Hematopoietic multipotent progenitor cell treated with erythropoietin and hydrocortisone succinate and interleukin-3 and kit ligand, for 6 days (in vitro differentiated cells): Measurements from ENCODE around the gene ZNF407.

Experiments
- DNase-seq: peaks from one replicate; pipeline ENCODE4 v3.0.0-alpha.2; 2015

The ZNF407 gene

GRCh38 chr18:74793746-74794145 is 196.1 kb downstream of the ZNF407 start:
- DNase-seq = no peak

GRCh38 chr18:74795751-74796150 is 198.1 kb downstream of the ZNF407 start:
- DNase-seq = no peak

GRCh38 chr18:74796211-74796610 is 198.5 kb downstream of the ZNF407 start:
- no peak for DNase-seq

DNA sequence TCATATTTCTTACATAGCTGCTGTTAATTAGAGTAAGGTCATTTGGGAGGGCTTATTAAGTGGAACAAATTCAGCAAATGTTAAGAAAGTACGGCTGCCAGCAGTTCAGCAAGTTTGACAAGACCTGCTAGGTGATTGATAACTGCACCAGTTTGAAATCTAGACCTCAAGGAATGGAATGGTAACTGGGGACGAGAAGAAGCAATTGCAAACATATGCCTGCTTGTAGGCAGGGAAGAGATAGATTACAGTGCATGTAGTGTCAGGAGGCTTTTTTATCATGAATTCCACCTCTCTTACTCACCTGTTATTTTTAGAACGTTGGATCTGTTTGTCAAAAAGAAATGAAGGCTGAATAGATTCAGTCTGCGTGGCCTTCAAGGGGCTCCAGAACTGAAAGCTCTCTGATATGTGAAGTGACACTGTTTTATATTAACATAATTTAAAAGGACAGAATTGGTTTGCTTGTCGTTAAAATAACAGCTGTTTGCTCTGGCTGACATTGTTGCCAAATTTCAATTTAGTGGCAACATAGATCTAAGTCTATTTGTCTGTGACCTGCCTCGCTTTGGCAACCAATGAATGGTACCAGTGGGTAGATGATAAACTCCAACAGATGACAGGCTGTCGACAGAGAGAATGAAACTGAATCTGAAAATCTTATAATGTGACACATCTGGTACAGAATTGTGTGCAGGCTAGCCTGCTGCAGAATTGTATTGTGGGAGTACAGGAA is 199.3 kb downstream of the ZNF407 start:
- no peak for DNase-seq

- no peak for DNase-seq
These were observed 200.0 kb downstream of the ZNF407 start for GRCh38 chr18:74797577-74798151.

DNA sequence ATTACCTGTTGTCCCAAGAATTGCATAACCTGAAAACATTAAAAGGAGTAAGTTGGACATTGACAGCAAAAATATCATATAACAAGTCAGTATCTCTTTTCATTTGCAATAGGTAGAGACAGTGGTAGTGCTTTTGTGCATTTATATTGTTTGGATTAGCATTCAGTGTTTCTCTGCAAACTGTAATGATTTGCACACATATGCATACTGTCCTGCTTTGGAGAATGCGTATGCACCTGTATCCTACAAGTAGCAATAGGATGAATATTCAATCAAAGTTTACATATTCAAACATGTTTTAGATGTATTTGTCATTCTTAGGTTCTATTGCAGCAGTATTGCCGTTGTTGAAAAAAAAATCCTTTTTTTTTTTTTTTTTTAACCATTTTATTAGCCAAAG is 201.9 kb downstream of the ZNF407 start:
- DNase-seq = no peak

- no peak for DNase-seq
These were observed 202.4 kb downstream of the ZNF407 start for GRCh38 chr18:74800098-74800497.

- no peak for DNase-seq
These were observed 205.4 kb downstream of the ZNF407 start for GRCh38 chr18:74803117-74803516.

- DNase-seq = no peak
These were observed 206.1 kb downstream of the ZNF407 start for GRCh38 chr18:74803769-74804168.

DNA sequence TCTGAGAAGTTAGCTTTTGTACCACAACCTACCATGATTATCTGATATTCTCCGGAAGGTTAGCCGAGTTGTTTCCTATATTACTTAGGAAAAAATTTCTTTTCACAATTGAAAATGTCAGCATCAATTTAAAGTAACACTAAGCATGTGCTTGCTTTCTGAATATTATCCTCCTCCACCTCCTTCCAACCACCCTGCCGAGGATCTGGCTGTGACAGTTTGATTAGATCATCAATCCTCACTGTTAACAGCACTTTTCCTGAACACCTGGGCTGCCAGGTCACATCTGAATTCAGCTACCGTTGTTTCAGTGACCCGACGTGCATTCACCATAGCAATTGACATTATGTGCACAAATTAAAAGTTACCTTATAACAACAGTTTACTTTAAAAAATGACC is 207.0 kb downstream of the ZNF407 start:
- DNase-seq = no peak

- peak; percentile 4 for DNase-seq
These were observed 208.4 kb downstream of the ZNF407 start for GRCh38 chr18:74806073-74806472.

GRCh38 chr18:74806700-74807416 is 209.2 kb downstream of the ZNF407 start:
- DNase-seq = no peak

GRCh38 chr18:74817576-74817975 is 219.9 kb downstream of the ZNF407 start:
- DNase-seq = no peak

DNA sequence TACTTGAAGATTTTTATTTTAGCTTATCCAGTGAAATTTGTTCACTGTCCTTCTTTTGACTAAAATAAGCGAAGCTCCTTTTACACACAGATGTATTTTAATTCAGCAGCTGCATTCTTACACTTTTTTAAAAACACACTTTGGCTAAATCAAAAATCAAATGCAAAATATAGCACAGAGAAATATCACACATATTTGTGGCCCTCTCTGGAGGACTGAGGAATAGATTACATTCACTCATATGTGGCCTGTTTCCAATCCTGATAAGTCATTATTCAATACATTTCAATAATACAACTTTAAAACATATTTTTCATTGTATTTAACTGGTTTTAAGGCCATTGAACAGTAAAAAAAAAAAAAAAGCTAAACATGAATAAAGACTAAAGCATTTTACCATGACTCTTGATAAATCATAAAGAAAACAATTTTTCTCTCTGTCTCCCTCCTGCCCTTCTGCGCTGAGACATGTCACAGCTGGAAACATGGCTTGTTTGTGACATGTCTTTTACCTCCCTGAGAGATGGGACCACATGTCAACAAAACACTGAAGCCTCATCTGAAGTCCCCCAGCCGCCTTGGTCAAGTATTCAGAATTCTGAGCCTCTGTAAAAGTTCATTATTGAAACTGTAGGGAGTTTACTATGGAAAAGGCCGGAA is 221.0 kb downstream of the ZNF407 start:
- no peak for DNase-seq

- peak; percentile 63 for DNase-seq
These were observed 221.9 kb downstream of the ZNF407 start for GRCh38 chr18:74819433-74820059.

- no peak for DNase-seq
These were observed 222.6 kb downstream of the ZNF407 start for GRCh38 chr18:74820160-74820780.

DNA sequence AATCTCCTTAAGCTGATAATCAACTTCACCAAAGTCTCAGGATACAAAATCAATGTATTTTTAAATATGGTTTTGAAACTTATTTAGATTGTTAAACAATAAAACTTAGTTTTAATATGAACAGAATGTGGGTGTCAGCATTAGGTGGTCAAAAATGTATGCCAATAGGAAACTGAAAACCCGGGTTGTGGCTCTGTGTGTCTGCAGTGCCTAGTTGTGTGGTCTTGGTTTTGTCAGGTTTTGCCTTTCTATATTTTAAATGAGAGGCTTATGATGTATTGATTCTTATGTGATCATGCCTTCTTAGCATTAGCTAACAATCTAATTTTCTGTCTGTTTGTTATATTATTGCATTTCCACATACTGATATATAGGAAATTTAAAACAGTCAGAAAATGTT is 227.8 kb downstream of the ZNF407 start:
- no peak for DNase-seq

DNA sequence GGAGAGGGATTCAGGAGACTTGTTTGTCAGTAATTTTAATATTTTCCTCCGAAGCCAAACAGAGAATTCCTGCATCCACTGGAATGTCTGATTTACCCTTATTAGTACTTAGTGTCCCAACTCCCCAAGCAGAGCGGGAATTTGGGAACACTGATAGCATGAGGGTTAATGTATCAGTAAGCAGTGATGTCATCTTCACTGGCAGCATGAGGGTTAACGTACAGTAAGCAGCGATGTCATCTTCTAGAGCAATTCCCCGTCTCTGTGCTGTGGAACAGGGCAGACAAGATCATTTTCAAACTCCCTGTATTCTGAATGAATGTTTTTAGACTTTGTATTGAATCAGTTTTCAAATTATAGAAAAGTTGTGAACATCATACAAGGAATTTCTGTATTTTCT is 228.9 kb downstream of the ZNF407 start:
- DNase-seq = no peak

- DNase-seq = no peak
These were observed 230.5 kb downstream of the ZNF407 start for GRCh38 chr18:74828200-74828599.

- DNase-seq = no peak
These were observed 234.0 kb downstream of the ZNF407 start for GRCh38 chr18:74831571-74832250.

- no peak for DNase-seq
These were observed 234.7 kb downstream of the ZNF407 start for GRCh38 chr18:74832381-74832780.

GRCh38 chr18:74832999-74833398 is 235.3 kb downstream of the ZNF407 start:
- DNase-seq = no peak
